ENCODE results near the gene ELMO1. TPM values are rescaled to one million over a fixed set of nuclear protein-coding genes. Genes with fewer than 3 reads are reported as not detected.

ELMO1 gene
- polyA plus RNA-seq, 1 donor (not counting 4 experiments of a cell fraction or from before 2014, with no cell fraction given), result not detected

- H4K20me1 ChIP-seq (ENCODE audit: control insufficient read depth, extremely low read depth, insufficient read depth, low read length), result no peaks in the 10 kb centered on the region
- dilution Hi-C loops (cut with MboI; ENCODE audit: extremely low pct_ligation_motif_present, low sequenced_read_pairs), result no loop called here
- DNase-seq (ENCODE audit: low read depth, low spot score), result no peak
- H3K4me1 ChIP-seq (ENCODE audit: control insufficient read depth, extremely low read depth, insufficient read depth, low read length), result no peaks in the 10 kb centered on the region
- H3K27me3 ChIP-seq (ENCODE audit: control insufficient read depth, extremely low read depth, insufficient read depth, low read length), result no peaks in the 10 kb centered on the region
- H2AFZ ChIP-seq (ENCODE audit: control insufficient read depth, low read length), result no peak overlapping the region
- no peak for TF ChIP-seq EZH2 (IDR thresholded peaks at IDR 0.05; ENCODE audit: low read length)
- TF ChIP-seq, protein P1, sequence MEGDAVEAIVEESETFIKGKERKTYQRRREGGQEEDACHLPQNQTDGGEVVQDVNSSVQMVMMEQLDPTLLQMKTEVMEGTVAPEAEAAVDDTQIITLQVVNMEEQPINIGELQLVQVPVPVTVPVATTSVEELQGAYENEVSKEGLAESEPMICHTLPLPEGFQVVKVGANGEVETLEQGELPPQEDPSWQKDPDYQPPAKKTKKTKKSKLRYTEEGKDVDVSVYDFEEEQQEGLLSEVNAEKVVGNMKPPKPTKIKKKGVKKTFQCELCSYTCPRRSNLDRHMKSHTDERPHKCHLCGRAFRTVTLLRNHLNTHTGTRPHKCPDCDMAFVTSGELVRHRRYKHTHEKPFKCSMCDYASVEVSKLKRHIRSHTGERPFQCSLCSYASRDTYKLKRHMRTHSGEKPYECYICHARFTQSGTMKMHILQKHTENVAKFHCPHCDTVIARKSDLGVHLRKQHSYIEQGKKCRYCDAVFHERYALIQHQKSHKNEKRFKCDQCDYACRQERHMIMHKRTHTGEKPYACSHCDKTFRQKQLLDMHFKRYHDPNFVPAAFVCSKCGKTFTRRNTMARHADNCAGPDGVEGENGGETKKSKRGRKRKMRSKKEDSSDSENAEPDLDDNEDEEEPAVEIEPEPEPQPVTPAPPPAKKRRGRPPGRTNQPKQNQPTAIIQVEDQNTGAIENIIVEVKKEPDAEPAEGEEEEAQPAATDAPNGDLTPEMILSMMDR (optimal IDR thresholded peaks at IDR 0.05 in 1 of 3, IDR thresholded peaks at IDR 0.05 in 1 of 3, conservative IDR thresholded peaks at IDR 0.05 in 1 of 3; ENCODE audit: extremely low read depth in 1 of 3, insufficient read depth in 2 of 3, low read length in 3 of 3), result no peak
- no peaks in the 10 kb centered on the region for H3K36me3 ChIP-seq (ENCODE audit: control insufficient read depth in 2 of 2, extremely low read depth in 1 of 2, insufficient read depth in 2 of 2, low read length in 2 of 2)
- no peaks in the 10 kb centered on the region for H3K9me3 ChIP-seq (ENCODE audit: control insufficient read depth, low read depth, low read length)
- no peak overlapping the region for H3K4me2 ChIP-seq (ENCODE audit: control insufficient read depth, extremely low read depth, insufficient read depth, low read depth, low read length)
- H3K79me2 ChIP-seq (ENCODE audit: control insufficient read depth, insufficient read depth, low read length), result no peaks in the 10 kb centered on the region
- no peak overlapping the region for H3K4me3 ChIP-seq (ENCODE audit: control insufficient read depth in 2 of 3, extremely low read depth in 1 of 3, insufficient read depth in 2 of 3, low read depth in 1 of 3, low read length in 3 of 3)
- H3K9ac ChIP-seq (ENCODE audit: control insufficient read depth, extremely low read depth, insufficient read depth, low read length), result no peak overlapping the region
- no peaks in the 10 kb centered on the region for H3K9me1 ChIP-seq (ENCODE audit: control insufficient read depth, extremely low read depth, insufficient read depth, low read length)
- FAIRE-seq, result no peak
- H3K27ac ChIP-seq (ENCODE audit: control insufficient read depth, insufficient read depth, low read length), result no peak overlapping the region
These were observed 332.5 kb downstream of the ELMO1 start for GRCh38 chr7:37116093-37116701.

GRCh38 chr7:37113661-37114355, 334.9 kb downstream of the ELMO1 start:
- Histone ChIP-seq H3K36me3 (ENCODE audit: control insufficient read depth in 2 of 2, extremely low read depth in 1 of 2, insufficient read depth in 2 of 2, low read length in 2 of 2) (no peaks in the 10 kb centered on the region), H3K27me3 (ENCODE audit: control insufficient read depth, extremely low read depth, insufficient read depth, low read length) (no peaks in the 10 kb centered on the region), H2AFZ (ENCODE audit: control insufficient read depth, low read length) (no peak overlapping the region), H3K4me3 (ENCODE audit: control insufficient read depth in 2 of 3, extremely low read depth in 1 of 3, insufficient read depth in 2 of 3, low read depth in 1 of 3, low read length in 3 of 3) (no peak overlapping the region), H3K27ac (ENCODE audit: control insufficient read depth, insufficient read depth, low read length) (no peak overlapping the region), H3K9ac (ENCODE audit: control insufficient read depth, extremely low read depth, insufficient read depth, low read length) (no peak overlapping the region), H3K79me2 (ENCODE audit: control insufficient read depth, insufficient read depth, low read length) (no peaks in the 10 kb centered on the region), H3K9me1 (ENCODE audit: control insufficient read depth, extremely low read depth, insufficient read depth, low read length) (no peaks in the 10 kb centered on the region), H3K9me3 (ENCODE audit: control insufficient read depth, low read depth, low read length) (no peaks in the 10 kb centered on the region), H3K4me1 (ENCODE audit: control insufficient read depth, extremely low read depth, insufficient read depth, low read length) (no peaks in the 10 kb centered on the region), H3K4me2 (ENCODE audit: control insufficient read depth, extremely low read depth, insufficient read depth, low read depth, low read length) (no peak overlapping the region), H4K20me1 (ENCODE audit: control insufficient read depth, extremely low read depth, insufficient read depth, low read length) (no peaks in the 10 kb centered on the region)
- FAIRE-seq (no peak), DNase-seq (ENCODE audit: low read depth, low spot score) (no peak)
- TF ChIP-seq, protein P1 (optimal IDR thresholded peaks at IDR 0.05 in 1 of 3, IDR thresholded peaks at IDR 0.05 in 1 of 3, conservative IDR thresholded peaks at IDR 0.05 in 1 of 3; ENCODE audit: extremely low read depth in 1 of 3, insufficient read depth in 2 of 3, low read length in 3 of 3), result no peak
- dilution Hi-C loops (cut with MboI; ENCODE audit: extremely low pct_ligation_motif_present, low sequenced_read_pairs), result no loop called here

Data from keratinocyte (primary cell).